Measurements from ENCODE around the gene MYO7A.

The MYO7A gene

GRCh38 chr11:77200351-77201268 lies 72.6 kb downstream of the MYO7A start:
- DNase-seq (ENCODE audit: low read depth), result no peak

- no peak for DNase-seq (ENCODE audit: low read depth)
Observed at GRCh38 chr11:77201370-77201769, 73.3 kb downstream of the MYO7A start.

DNA sequence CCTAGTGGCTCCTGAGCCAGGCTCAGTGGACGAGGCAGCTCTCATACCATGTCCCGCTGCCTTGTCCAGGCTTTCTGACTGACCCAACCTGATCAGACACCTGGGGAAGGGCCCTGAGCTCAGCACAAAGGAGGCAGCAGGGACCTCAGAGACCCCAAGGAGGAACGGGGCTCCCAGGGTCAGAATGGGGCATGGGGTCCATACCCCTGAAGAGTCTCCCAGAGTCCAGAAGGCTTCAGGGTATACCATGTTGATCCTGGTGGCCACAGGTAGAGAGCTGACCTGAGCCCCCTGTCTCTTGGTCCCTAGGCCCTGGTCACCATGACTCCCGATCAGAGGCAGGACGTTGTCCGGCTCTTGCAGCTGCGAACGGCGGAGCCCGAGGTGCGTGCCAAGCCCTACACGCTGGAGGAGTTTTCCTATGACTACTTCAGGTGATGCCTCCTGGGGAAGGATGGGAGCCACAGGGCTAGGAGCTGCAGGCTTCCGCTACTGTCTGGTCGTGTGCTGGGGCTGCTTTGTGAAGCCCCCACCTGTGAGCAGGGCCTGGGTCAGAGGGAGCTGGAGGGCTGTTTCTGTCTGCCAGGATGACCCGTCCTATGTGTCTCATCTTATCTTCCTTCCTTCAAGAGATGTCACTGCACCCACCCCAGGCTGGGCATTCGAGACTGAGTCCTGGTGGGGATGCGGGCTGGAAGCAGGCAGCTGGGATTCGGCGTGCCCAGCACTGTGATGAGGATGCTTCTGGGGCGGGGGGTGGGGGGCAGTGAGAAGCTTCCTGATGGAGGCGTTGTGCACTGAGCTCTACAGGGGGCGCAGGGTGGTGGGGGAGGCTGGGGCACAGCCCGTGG lies 74.2 kb downstream of the MYO7A start:
- no peak for DNase-seq (ENCODE audit: low read depth)

DNA sequence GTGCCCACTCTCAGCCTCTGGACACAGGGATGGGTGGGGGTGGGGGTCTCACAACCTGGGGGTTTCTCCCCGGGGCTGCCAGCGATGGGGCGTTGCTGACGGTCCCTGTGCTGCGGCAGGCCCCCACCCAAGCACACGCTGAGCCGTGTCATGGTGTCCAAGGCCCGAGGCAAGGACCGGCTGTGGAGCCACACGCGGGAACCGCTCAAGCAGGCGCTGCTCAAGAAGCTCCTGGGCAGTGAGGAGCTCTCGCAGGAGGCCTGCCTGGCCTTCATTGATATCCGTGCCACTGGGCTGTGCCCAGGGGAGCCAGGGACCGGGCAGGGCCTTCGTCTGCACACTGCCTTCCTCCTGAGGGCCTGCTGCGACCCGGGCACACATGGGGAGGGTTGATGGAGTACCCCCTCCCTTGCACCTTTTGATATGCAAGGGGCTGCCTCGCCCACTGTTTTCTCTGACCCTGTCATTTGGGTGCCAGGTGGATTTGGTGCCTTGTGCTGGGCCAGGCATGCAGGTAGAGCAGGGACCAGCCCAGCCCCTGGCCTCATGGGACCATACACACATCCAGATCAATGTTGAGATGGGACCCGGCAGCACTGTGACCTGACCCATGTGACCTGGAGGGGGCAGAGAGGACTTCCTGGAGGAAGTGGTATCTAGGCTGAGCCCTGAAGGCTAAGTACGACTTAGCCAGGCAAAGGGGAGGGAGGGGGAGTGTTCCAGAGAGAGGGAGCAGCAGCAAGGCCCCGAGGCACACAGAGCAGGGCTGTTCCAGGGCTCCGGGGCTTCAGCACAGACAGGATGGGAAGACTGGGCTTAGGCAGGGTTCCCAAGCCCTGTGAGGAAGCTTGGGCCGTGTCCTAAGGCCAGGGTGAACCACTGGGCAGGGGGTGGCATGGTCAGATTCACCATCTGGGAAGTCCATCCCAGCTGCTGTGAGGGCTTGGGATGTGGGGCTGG lies 75.2 kb downstream of the MYO7A start:
- no peak for DNase-seq (ENCODE audit: low read depth)

GRCh38 chr11:77203901-77204753 lies 76.1 kb downstream of the MYO7A start:
- no peak for DNase-seq (ENCODE audit: low read depth)

GRCh38 chr11:77204754-77205466 lies 76.9 kb downstream of the MYO7A start:
- no peak for DNase-seq (ENCODE audit: low read depth)

GRCh38 chr11:77205467-77206263 lies 77.6 kb downstream of the MYO7A start:
- DNase-seq (ENCODE audit: low read depth), result no peak

DNA sequence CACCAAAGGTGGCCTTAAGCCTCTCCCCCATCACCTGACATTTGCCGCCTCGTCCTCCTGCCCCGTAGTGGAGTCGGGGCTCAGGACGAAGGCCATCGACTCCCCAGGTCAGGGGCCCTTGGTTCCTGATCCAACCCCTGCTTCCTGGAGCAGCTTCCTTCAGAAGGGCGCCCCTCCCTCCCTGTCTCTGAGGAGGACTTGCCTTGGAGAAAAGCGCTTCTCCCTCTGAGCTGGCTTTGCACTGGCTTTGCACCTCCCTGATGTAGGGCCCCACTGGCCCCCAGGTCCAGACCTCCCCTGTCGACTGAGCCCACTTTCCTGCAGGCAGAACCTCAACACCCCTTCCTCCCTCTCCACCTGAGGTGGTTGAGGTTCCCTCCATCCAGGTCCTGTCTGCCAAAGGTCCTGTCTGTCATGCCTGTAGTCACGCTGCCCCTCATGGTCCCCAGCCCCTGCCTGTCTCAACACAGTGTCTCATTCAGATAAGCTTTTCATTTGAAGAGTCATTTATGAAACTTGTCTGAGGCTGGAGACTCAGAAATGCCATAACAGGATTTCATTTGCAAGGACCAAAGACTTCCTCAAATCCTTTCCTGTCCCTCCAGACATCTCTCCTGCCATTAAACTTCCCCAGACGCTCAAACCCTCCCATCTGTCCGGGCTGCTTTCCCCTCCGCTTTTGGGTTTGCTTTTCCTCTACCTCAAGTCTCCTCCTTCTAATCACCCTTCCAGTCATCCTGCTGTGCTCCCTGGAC lies 78.4 kb downstream of the MYO7A start:
- no peak for DNase-seq (ENCODE audit: low read depth)

DNA sequence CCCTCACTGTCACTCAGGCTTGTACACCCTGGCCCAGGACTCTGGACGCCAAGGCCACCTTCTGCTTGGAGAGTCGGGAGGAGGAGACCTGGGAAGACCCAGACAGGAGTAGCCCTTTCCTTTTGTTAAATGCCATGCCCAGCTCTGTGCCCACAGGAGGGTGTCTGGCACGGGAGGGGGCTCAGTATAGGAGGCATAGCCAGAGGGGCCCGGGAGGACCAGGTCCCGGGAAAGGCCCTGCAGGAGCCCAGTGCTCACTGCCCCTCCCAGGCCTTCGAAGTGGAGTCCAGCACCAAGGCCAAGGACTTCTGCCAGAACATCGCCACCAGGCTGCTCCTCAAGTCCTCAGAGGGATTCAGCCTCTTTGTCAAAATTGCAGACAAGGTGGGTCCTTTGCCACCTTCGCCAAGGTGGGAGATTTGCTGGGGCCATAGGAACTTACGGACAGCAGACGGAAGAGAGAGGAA lies 79.0 kb downstream of the MYO7A start:
- no peak for DNase-seq (ENCODE audit: low read depth)

- no peak for DNase-seq (ENCODE audit: low read depth)
Observed at GRCh38 chr11:77207618-77208313, 79.7 kb downstream of the MYO7A start.

DNA sequence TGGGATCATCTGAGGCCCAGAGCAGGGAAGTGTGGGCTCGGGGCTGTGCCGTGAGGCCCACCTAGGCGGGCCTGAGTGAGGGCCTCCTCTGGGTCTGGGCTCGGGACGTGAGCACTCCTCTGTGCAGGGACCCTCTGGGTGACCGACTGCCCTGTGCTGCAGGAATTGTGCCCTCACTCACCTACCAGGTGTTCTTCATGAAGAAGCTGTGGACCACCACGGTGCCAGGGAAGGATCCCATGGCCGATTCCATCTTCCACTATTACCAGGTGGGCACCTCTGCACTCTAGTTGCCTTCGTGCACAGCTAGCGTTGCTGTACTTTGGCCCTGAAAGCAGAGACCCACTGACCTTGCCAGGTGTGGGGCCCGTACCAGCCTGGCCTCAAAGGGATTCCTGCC lies 80.5 kb downstream of the MYO7A start:
- no peak for DNase-seq (ENCODE audit: low read depth)

DNA sequence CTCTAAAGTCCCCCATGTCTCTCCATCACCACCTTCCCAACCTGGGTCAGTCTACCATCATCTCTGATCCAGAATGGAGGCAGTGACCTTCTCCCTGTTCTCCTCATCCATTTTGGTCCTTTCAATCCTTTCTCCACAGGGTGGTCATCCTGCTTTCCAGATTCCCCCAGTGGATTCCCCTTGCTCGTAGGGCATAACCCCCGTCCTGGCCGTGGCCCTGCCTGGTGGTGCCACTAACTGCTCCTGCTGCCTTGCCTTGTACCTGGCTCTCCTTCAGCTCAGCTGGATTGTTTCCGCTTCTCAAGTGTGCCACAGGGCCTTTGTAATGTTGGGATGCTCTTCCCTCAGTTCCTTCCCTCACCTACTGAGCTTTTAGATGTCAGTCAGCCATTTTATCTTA lies 81.6 kb downstream of the MYO7A start:
- DNase-seq (ENCODE audit: low read depth), result no peak

DNA sequence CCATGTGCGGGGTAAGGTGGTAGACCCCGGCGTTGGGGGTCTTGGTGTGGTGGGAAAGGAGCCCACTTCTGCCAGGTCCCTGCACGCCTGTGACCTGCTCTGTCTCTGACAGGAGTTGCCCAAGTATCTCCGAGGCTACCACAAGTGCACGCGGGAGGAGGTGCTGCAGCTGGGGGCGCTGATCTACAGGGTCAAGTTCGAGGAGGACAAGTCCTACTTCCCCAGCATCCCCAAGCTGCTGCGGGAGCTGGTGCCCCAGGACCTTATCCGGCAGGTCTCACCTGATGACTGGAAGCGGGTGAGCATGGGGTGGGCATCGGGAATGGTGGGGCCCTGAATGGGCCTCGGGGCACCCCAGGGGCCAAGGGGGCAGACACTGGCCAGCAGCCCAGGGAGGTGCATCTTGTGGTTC lies 83.0 kb downstream of the MYO7A start:
- no peak for DNase-seq (ENCODE audit: low read depth)

DNA sequence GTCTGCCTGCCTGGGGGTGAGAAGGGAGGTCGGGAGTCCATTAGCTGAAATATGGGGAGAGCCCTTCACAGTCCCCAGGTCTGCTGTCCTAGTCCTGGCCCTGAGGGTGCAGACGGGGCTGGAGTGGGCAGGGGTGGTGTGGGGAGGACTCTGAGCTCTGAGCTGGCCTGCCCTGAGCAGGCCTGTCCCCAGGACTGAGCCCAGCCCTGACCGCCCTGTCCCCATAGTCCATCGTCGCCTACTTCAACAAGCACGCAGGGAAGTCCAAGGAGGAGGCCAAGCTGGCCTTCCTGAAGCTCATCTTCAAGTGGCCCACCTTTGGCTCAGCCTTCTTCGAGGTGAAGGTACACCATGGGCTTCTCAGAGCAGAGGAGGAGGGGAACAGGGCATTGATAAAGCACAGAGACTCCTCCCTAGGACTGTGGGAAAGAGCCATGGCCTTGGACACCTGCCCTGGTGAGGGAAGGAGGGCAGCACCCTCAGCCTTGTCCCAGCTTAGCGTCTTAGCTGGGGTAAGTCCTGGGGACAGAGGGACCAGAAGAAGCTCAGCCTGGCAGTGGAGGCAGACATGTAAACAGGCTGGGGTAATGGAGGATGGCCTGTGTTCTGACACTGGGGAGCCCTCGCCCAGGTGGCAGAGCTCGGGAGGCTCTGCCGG lies 83.7 kb downstream of the MYO7A start:
- no peak for DNase-seq (ENCODE audit: low read depth)

- no peak for DNase-seq (ENCODE audit: low read depth)
Observed at GRCh38 chr11:77212314-77213007, 84.4 kb downstream of the MYO7A start.

GRCh38 chr11:77213029-77213579 lies 85.1 kb downstream of the MYO7A start:
- DNase-seq (ENCODE audit: low read depth), result no peak

Measured in stimulated activated CD8-positive, alpha-beta memory T cell treated with anti-CD3 and anti-CD28 coated beads, Interleukin-12 subunit alpha, Interleukin-12 subunit beta, amount 100 ng/mL, for 4 hours (primary cell).